GM18520 (cell line): ENCODE results near the gene ADORA1.

Experiments
- ATAC-seq: cut with Tn5 transposase; IDR thresholded peaks from one replicate; pipeline ENCODE4 v1.9.1; 2021; ENCODE audit not compliant: unreplicated experiment

Gene ADORA1

GRCh38 chr1:203127666-203128430 is at the start of gene ADORA1:
Gene ADORA1 (plus strand): TSS chr1:203127726. CDS start chr1:203128842, 1,116 bp downstream.
- ATAC-seq = no peak

GRCh38 chr1:203077956-203078355 is 49.6 kb upstream of the ADORA1 start:
- no peak for ATAC-seq

GRCh38 chr1:203078478-203078877 is 49.0 kb upstream of the ADORA1 start:
- no peak for ATAC-seq

- ATAC-seq = no peak
Observed at GRCh38 chr1:203080456-203080855, 47.1 kb upstream of the ADORA1 start.

DNA sequence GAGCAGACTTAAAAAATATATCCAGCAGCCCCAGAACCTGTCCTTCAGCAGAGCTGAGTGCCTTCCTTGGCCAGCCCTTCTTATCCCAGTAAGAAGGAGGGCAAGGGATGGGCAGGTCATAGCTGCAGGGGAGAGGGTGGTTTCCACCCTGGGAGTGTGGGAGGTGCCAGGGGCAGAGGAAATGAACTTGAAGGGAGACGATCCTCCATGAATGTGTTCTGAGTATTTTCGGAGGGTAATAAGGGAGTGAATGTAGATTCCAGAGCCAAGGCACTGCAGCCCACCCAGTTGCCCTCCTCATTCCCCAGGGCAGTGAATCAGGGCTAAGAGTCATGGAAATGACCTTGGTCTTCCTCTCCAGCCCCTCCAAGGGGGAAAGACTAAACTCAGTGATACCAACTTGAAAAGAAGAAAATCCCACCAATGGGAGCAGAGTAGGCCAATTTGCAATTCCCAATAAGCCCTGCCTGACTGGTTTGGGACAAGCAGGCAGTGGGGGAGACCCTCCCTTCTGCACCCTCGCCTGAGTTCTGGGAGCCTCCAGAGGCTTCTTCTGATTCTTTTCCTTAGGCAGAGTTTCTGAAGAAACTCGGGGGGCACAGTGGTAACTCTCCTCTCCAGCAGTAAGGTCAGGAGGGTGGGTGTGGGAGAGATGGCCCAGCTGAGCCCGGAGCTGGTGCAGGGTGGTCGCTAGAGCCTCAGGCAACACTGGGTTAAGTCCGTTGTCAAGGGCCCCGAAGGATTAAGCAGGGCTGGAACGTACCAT is 45.9 kb upstream of the ADORA1 start:
- ATAC-seq = no peak

DNA sequence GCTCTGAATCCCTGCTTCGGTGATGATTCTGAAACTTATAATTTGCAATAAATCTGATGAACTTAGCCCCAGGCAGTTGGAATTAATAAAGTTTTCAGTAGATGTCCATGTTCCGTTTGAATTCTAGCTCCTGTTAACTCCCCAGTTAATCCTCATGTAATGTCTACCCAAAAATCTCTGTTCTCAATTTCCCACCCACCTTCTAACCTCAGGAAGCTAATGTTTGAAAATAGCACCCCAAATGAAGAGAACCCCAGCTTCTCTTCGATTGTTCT is 45.4 kb upstream of the ADORA1 start:
- no peak for ATAC-seq

GRCh38 chr1:203082571-203083462 is 44.7 kb upstream of the ADORA1 start:
- no peak for ATAC-seq

GRCh38 chr1:203083463-203083921 is 44.0 kb upstream of the ADORA1 start:
- ATAC-seq = no peak

DNA sequence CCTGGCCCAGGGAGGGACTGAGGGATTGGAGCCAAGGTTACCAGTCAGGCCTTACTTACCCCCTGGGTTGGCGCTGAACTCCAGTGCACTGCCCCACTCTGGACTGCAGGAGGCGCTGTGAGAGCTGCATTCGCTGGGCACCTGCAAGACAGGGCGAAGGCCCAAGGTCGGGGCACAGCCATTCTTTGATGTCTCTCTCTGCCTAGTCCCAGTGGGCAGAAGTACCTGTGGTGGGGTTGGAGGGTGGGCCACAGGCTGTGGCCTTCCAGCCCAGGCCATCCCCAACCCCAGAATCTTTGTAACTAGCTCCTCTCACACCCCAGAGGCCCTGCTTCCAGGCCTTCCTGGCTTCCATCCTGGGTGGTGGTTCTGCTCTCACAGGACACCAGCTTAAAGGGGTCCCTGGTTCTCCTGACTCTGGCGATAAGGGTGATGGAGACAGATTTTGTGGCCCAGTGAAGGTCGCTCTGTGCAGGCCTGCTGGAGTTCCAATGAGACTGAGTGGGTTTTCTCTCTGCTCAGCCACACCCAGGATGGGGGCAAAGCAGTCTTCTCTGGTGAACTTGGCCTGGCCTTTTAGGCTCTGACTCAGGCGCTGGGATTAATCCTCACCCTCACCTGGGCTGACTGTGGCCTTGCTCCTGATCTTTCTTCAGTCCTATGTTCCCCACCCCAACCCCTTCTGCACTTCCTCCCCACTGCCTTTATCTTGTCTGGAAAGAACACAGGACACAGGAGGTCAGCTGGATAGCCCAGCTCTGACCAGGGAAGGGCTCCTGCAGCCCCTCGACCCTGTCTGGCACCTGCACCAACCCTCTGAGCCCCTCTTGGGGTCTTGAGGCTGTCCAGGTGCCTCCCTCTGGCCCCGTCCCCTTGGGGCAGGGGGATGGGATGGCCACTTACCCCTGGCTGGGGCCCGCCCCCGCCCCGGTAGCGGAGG is 42.7 kb upstream of the ADORA1 start:
- no peak for ATAC-seq

DNA sequence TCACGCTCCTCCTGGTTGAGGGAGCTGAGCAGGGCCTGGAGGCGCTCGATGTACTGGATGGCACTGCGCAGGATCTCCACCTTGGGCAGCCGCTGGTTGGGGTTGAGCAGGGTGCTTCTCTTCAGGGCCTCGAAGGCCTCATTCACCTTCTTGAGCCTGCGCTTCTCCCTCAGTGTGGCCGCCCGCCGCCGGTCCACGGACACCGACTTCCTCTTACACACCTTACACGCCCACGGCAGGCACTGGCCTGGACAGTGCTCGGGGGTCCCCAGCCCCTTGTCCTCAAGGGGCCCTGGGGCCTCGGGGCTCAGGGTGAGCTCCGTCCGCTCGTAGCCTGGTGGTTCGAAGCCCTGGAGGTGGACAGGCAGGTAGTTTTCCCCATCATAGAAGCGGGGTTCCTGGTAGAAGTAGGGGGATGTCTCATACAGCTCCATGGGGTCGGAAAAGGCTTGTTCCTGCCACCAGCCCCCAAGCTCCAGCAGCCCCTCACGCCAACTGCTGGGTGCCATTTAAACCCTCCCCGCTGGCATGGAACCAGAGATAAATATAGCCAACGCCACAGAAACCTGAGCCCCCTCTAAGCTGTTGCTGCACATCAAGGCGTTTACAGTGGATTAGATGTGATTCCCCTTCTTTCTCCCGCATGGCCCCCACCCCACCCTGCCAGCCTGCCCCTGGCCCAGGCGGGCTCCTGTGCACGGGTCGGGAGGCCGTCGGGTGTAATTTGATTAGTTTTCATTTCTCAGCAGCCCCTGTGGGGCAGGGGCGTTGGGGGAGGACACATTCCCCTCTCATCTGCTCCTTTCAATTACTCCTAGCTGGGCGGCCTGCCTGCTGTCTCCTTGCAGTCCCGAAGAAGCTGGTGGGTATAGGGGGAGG is 41.8 kb upstream of the ADORA1 start, which contains the start of gene MYOG:
MYOG (minus strand) TSS at position 485 of the 879 bp plus-strand sequence; CDS start at position 434, 51 bp downstream.
- ATAC-seq = no peak

DNA sequence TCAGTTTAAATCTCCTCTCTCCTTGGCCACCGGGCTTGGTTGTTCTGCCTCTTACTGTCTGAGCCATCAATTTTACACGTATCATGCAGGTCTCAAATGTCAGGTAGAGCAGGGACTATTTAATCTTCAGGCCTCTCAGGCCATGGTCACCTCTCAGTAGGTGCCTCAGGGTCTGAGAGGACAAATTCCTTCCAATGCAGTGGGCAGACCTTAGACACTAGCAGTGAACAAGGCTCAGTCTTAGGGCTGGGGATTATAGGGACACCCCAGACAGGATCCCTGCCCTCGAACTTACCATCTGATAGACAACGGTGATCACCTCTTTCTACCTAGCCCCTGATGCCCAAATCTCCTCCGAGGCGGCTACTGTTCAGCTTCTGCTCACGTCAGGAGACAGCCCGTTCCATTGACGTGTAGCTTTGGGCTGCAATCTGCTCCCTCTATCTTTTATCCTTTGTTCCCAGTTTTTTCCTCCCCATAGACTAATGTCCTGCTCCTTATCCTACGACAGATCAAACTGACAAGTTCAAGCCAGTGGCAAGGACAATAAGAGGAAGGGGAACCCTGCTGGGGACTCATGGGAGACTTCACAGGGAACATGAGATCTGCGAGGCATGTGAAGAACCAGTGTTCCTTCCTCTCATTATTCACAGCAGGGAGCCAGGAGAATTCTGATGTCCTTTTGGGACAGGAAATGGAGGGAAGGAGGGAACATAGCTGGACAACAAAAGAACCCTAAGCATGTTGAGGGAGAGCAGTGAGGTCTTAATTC is 40.3 kb upstream of the ADORA1 start:
- ATAC-seq = no peak

- no peak for ATAC-seq
Observed at GRCh38 chr1:203088441-203088840, 39.1 kb upstream of the ADORA1 start.

DNA sequence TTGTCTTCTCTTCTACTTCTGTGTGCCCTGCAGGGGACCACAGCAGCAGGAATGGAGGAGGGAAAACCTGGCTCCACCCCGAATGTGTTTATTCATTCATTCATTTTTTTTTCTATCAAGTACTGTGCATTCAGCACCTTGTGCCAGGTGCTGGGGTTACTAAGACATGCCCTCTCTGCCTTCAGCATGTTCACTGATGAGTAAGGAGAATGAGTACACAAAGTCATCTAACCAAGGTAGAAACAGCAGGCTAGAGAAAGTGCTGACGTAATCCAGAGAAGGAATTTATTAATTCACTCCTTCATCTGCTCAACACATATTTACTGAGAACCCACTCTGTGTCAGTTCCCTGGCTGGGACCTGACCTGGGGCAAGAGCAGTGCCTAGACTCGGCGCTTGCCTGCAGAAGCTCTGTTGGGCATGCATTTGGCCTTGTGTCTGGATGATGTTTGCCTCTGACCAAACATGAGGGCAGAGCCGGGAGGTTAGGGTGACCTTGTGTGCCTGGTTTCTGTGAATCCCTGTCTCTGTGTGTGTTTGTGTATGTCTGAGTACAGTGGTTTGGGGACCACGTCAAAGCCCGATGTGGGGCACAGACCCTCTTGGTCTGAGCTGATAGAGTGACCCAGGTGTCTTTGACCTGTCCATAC is 38.4 kb upstream of the ADORA1 start:
- ATAC-seq = no peak

GRCh38 chr1:203089651-203090045 is 37.9 kb upstream of the ADORA1 start:
- no peak for ATAC-seq

DNA sequence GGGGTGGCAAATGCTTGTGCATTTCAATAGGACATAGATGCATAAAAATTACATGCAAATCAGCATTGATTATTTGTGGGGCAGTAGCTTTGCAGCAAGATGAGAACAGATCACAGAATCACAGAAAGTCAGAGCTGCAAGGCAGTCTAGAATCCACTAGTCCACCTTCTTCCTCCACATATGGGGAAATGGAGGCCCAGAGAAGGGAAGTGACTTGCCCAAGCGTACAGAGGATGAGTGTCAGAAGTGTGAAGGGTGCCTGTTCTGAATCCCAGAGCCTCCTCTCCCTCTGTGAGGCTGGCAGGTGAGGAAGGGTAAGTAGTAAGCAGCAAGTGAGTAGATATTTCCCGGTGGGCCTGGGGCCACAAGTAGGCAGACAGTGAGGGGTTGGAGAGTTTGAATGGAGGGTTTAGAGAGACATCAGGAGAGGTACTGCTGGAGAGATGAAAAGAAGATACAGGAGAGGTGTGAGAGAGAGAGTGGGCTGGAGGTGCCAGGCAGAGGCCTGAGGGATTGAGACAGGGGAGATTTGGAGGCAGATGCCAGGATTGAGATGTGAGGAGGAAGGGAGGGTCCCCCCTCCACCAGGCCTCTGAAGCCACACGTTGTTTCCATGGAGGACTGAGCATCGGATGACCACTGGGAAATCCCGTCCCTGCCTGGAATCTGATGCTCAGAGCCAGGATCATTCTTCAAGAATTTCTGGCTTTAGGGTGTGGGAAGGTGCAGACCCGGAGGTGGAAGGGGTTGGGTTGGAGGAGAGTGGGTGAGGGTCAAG is 36.9 kb upstream of the ADORA1 start:
- ATAC-seq = no peak

- ATAC-seq = no peak
Observed at GRCh38 chr1:203091199-203091477, 36.4 kb upstream of the ADORA1 start.

- ATAC-seq = no peak
Observed at GRCh38 chr1:203091761-203092330, 35.7 kb upstream of the ADORA1 start.
